Measurements from ENCODE around the gene GATA5. TPM values are rescaled to one million over a fixed set of nuclear protein-coding genes. Genes with fewer than 3 reads are reported as not detected.

The GATA5 gene
- total RNA-seq, 1 experiment from 2014 or later, result 1.4 TPM

DNA sequence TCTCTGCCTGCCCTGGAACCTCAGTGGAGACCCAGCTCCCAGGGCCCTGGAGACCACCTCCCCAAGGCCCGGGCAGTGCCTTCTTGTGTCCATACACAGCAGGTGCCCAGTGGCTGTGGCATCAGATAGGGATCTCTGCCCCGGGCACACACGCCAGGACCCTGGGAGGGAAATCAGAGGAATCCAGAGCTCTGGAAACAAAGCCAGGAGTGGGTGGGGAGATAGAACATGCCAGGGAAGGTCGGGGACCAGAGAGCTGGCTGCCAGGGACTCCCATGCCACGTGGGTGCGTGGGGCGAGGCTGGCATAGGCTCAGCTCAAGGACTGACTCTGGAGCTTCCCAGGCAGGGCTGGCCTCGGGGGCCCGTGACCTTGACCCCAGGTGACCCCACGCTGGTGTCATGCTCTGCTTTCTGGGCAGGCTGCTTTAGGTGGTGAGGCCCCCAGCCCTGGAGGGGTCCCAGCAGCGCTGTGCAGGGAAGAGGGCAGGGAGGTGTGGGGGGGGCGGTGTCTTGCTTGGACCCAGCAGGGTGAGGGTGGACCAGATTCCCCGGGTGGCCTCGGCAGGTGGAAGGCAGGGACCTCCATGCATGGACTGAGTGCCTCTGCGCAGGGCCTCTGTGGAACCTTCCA lies 17.6 kb upstream of the GATA5 start:
- Mint-ChIP-seq H3K27me3 (ENCODE audit: low read depth) (no peaks in the 10 kb centered on the region; the same call in 1 of the 2 replicates), H3K4me3 (no peak overlapping the region), H3K27ac (no peak overlapping the region), H3K36me3 (no peaks in the 10 kb centered on the region), H3K9me3 (peaks cover 7% of the 10 kb centered on the region), H3K4me1 (peaks cover 5% of the 10 kb centered on the region)
- DNase-seq (ENCODE audit: low spot score) (no peak), ATAC-seq (no peak)
- POLR2A ChIA-PET, result no interaction called here
- no peak for TF ChIP-seq PRRX2 (CRISPR knock-in tag; IDR thresholded peaks at IDR 0.05)
- TF ChIP-seq, protein P1, sequence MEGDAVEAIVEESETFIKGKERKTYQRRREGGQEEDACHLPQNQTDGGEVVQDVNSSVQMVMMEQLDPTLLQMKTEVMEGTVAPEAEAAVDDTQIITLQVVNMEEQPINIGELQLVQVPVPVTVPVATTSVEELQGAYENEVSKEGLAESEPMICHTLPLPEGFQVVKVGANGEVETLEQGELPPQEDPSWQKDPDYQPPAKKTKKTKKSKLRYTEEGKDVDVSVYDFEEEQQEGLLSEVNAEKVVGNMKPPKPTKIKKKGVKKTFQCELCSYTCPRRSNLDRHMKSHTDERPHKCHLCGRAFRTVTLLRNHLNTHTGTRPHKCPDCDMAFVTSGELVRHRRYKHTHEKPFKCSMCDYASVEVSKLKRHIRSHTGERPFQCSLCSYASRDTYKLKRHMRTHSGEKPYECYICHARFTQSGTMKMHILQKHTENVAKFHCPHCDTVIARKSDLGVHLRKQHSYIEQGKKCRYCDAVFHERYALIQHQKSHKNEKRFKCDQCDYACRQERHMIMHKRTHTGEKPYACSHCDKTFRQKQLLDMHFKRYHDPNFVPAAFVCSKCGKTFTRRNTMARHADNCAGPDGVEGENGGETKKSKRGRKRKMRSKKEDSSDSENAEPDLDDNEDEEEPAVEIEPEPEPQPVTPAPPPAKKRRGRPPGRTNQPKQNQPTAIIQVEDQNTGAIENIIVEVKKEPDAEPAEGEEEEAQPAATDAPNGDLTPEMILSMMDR (IDR thresholded peaks at IDR 0.05), result no peak
- no peak for TF ChIP-seq SOX15 (CRISPR knock-in tag; IDR thresholded peaks at IDR 0.05)
- TF ChIP-seq KAT7 (CRISPR knock-in tag; IDR thresholded peaks at IDR 0.05; ENCODE audit: borderline replicate concordance), result no peak
- TF ChIP-seq FOXK1 (CRISPR knock-in tag; IDR thresholded peaks at IDR 0.05), result no peak
- TF ChIP-seq, protein P2, sequence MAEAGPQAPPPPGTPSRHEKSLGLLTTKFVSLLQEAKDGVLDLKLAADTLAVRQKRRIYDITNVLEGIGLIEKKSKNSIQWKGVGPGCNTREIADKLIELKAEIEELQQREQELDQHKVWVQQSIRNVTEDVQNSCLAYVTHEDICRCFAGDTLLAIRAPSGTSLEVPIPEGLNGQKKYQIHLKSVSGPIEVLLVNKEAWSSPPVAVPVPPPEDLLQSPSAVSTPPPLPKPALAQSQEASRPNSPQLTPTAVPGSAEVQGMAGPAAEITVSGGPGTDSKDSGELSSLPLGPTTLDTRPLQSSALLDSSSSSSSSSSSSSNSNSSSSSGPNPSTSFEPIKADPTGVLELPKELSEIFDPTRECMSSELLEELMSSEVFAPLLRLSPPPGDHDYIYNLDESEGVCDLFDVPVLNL (CRISPR knock-in tag; IDR thresholded peaks at IDR 0.05; ENCODE audit: borderline replicate concordance, low read depth), result no peak
- no peak for TF ChIP-seq TEAD4 (CRISPR knock-in tag; IDR thresholded peaks at IDR 0.05)
- TF ChIP-seq, protein P3, sequence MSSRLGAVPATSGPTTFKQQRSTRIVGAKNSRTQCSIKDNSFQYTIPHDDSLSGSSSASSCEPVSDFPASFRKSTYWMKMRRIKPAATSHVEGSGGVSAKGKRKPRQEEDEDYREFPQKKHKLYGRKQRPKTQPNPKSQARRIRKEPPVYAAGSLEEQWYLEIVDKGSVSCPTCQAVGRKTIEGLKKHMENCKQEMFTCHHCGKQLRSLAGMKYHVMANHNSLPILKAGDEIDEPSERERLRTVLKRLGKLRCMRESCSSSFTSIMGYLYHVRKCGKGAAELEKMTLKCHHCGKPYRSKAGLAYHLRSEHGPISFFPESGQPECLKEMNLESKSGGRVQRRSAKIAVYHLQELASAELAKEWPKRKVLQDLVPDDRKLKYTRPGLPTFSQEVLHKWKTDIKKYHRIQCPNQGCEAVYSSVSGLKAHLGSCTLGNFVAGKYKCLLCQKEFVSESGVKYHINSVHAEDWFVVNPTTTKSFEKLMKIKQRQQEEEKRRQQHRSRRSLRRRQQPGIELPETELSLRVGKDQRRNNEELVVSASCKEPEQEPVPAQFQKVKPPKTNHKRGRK (CRISPR knock-in tag; IDR thresholded peaks at IDR 0.05; ENCODE audit: borderline replicate concordance), result no peak
- no peak for TF ChIP-seq ZNF423 (CRISPR knock-in tag; IDR thresholded peaks at IDR 0.05)
- no peak for TF ChIP-seq TCF7 (CRISPR knock-in tag; IDR thresholded peaks at IDR 0.05; ENCODE audit: low read depth)
- no peak for TF ChIP-seq NR1H2 (CRISPR knock-in tag; IDR thresholded peaks at IDR 0.05)
- TF ChIP-seq, protein P4, sequence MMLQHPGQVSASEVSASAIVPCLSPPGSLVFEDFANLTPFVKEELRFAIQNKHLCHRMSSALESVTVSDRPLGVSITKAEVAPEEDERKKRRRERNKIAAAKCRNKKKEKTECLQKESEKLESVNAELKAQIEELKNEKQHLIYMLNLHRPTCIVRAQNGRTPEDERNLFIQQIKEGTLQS (CRISPR knock-in tag; conservative IDR thresholded peaks at IDR 0.05), result no peak
- no peak for TF ChIP-seq CREM (CRISPR knock-in tag; IDR thresholded peaks at IDR 0.05)
- TF ChIP-seq ZNF396 (CRISPR knock-in tag; IDR thresholded peaks at IDR 0.05; ENCODE audit: borderline replicate concordance), result no peak
- TF ChIP-seq TEAD1 (CRISPR knock-in tag; IDR thresholded peaks at IDR 0.05), result no peak
- TF ChIP-seq, protein P5, sequence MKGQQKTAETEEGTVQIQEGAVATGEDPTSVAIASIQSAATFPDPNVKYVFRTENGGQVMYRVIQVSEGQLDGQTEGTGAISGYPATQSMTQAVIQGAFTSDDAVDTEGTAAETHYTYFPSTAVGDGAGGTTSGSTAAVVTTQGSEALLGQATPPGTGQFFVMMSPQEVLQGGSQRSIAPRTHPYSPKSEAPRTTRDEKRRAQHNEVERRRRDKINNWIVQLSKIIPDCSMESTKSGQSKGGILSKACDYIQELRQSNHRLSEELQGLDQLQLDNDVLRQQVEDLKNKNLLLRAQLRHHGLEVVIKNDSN (CRISPR knock-in tag; IDR thresholded peaks at IDR 0.05), result no peak
- TF ChIP-seq, protein P6, sequence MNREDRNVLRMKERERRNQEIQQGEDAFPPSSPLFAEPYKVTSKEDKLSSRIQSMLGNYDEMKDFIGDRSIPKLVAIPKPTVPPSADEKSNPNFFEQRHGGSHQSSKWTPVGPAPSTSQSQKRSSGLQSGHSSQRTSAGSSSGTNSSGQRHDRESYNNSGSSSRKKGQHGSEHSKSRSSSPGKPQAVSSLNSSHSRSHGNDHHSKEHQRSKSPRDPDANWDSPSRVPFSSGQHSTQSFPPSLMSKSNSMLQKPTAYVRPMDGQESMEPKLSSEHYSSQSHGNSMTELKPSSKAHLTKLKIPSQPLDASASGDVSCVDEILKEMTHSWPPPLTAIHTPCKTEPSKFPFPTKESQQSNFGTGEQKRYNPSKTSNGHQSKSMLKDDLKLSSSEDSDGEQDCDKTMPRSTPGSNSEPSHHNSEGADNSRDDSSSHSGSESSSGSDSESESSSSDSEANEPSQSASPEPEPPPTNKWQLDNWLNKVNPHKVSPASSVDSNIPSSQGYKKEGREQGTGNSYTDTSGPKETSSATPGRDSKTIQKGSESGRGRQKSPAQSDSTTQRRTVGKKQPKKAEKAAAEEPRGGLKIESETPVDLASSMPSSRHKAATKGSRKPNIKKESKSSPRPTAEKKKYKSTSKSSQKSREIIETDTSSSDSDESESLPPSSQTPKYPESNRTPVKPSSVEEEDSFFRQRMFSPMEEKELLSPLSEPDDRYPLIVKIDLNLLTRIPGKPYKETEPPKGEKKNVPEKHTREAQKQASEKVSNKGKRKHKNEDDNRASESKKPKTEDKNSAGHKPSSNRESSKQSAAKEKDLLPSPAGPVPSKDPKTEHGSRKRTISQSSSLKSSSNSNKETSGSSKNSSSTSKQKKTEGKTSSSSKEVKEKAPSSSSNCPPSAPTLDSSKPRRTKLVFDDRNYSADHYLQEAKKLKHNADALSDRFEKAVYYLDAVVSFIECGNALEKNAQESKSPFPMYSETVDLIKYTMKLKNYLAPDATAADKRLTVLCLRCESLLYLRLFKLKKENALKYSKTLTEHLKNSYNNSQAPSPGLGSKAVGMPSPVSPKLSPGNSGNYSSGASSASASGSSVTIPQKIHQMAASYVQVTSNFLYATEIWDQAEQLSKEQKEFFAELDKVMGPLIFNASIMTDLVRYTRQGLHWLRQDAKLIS (CRISPR knock-in tag; IDR thresholded peaks at IDR 0.05; ENCODE audit: borderline replicate concordance), result no peak
- CTCF ChIA-PET, result interaction anchor here (0.9 to 1.8 kb wide), 4 partner anchors 15 to 83 kb away, joined by 3 to 6 read pairs (median 4); no protein-coding TSS in a partner anchor

All from WTC11 (cell line).